Spleen (tissue), 7 donors: ENCODE measurements around the gene KIAA0319L.

Experiments
- POLR2AphosphoS5 ChIP-seq, 3 donors: sonication (generic); formaldehyde crosslinking; IDR thresholded peaks; one replicate each; pipeline ENCODE4 v1.5.1; 2017; ENCODE audit warnings: antibody characterized with exemption in 3 of 3
- TF ChIP-seq, protein P1 (sequence below), 11 experiments: fragments of 200-600 bp in 7 of 11; fragments of 450-650 bp in 4 of 11; sonication (generic) in 4 of 11; IDR thresholded peaks in 8 of 11; conservative IDR thresholded peaks in 3 of 11; 1 replicate in 7 of 11; 2 replicates in 4 of 11; pipeline versions ENCODE4 v1.4.0 to v1.8.0; 2016 to 2021; ENCODE audit warnings: antibody characterized with exemption in 11 of 11, inconsistent platforms in 4 of 11, mild to moderate bottlenecking in 1 of 11
- donor health status: DM: no; HTN: no; CAD: no; lungs with moderate emphysema.
- donor health status: DM: no; HTN: no; CAD: no.
- donor health status: DM: no; HTN: no; CAD: no.

DNA sequence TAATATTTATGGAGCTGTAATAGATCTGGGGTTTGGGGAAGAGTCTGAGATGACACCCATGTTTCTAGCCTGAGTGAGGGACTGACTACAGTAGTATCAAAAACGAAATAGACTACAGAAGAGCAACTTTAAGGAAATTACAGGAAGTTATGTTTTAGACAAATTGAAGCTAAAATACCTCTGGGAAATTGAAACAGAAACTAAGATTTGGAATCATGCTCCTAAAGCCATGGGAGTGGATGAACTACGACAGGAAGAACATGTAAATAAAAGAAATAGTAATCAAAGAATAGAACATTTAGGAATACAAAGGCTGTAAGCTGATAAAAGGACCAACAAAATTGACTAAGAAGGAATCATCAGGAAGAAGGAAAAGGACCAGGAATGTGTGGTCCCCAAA is 68.9 kb downstream of the KIAA0319L start:
- no peak for TF ChIP-seq POLR2AphosphoS5 (IDR thresholded peaks at IDR 0.05)
- TF ChIP-seq, protein P1, sequence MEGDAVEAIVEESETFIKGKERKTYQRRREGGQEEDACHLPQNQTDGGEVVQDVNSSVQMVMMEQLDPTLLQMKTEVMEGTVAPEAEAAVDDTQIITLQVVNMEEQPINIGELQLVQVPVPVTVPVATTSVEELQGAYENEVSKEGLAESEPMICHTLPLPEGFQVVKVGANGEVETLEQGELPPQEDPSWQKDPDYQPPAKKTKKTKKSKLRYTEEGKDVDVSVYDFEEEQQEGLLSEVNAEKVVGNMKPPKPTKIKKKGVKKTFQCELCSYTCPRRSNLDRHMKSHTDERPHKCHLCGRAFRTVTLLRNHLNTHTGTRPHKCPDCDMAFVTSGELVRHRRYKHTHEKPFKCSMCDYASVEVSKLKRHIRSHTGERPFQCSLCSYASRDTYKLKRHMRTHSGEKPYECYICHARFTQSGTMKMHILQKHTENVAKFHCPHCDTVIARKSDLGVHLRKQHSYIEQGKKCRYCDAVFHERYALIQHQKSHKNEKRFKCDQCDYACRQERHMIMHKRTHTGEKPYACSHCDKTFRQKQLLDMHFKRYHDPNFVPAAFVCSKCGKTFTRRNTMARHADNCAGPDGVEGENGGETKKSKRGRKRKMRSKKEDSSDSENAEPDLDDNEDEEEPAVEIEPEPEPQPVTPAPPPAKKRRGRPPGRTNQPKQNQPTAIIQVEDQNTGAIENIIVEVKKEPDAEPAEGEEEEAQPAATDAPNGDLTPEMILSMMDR (IDR thresholded peaks at IDR 0.05 in 8 of 11, conservative IDR thresholded peaks at IDR 0.05 in 3 of 11) = no peak
